ENCODE results near the gene TBL1XR1.

The TBL1XR1 gene

DNA sequence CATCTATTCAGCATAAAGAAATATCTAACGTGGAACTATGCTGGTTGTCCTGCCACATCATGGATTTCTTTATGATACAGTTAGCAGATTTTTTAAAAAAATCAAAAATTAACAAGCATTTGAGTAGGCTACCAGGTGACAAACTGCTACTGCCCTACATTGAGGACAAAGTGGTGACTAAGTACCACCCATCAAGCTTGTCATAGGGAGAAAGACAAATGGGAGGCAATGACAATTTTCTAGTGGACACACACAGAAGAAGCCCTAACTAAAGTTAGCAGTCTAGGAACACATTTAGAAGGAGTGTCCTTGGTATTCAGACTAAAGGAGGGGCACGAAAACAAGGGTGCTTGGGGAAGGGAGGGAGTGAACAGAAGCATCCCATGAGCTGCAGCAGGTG lies 131.2 kb downstream of the TBL1XR1 start:
- FAIRE-seq (no peak), DNase-seq (ENCODE audit: low spot score) (no peak)

DNA sequence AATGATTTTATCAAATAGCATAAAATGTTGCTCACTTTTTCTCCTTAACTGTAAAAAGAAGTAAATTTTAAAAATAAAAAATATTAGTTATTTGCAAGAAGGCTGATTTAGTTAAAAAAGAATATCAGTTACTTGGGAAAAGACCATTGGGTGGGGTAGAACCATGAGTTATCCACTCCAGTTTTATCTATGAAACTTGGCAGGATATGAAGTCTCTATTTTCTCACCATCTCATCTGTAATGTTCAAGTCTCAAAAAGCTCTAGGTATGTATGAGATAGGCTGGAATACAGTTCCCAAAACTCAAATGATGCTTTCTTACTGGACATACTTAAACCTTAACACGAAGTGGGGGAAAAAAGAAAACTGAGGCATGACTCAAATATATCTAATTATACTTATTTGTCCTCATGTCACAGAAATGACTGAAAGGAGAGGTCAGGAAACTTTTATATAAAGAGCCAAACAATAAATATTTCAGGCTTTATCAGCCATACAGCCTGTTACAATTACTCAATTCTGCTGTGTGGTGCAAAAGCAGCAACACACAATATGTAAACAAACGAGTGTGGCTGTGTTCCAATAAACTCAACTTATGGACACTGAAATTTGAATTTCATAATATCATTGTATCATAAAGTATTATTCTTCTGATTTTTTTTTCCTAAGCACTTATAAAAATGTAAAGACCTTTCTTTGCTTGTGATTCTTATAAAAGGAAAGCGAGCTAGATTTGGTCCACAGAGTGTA lies 131.8 kb downstream of the TBL1XR1 start:
- FAIRE-seq, result no peak
- DNase-seq (ENCODE audit: low spot score), result no peak

DNA sequence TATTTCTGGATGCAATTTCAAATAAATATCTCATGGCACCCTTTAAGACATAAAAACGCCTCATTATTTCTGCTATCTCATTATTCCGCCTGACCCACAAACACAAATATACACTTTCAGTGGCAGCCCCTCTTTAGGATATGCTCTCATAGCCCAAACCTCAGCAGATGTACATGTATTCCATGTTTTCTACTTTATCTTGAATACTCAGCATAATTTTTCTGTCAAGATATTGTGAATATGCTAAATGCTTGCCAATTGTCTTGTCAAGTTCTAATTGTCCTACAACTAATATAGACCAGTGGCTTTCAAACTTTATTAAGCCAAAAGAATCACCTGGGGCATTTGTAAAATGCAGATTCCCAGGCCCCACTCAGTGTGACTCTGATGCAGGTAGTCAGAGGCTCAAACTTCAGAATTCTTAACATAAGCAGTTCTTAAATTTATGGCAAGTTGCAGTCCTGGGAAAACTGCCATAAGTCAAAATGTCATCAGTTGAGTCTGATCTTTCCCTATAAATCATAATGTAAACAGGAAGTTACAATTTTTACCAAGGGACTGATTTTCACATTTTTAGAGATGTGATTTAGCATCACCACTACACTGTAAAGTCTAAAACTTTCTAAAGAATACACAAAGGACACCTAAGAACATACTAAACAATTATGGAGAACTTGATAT lies 135.1 kb downstream of the TBL1XR1 start:
- FAIRE-seq (no peak), DNase-seq (ENCODE audit: low spot score) (no peak)

DNA sequence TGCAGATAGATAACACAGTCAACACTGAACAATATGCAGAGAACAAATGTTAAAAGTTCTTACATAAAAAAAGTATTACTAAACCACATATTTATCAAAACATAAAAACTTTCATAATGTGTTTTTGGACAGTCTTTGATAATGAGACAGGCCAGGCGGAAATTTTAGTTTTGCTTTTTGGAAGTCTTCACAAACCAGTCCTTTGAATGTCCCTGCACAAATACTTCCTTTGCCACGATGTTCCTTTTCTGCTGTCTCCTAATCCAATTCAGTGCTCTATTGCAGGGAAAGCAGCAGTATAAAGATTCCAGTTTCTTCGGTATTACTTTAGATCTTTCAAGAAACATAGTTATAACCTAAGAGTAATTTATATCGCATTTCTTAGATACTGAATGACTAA lies 135.9 kb downstream of the TBL1XR1 start:
- FAIRE-seq, result no peak
- no peak for DNase-seq (ENCODE audit: low spot score)

DNA sequence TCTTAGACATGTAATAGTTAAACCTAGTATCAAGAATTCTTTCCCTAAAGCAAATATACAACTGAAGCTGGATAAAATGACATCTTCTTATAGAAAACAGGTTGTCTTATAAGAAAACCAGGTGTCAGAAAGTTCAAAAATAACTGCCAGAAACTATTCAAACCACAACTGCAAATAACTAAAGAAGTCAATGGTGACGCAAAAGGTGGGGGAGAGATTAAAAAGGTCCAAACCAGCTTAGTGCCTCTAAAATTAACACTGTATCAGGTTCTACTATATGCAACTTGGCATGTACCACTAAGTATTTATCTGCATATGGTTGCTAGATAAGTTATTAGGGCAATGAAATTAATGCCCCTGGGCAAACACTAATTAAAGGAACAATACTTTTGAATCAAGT lies 136.8 kb downstream of the TBL1XR1 start:
- DNase-seq (ENCODE audit: low spot score) (no peak), FAIRE-seq (no peak)

DNA sequence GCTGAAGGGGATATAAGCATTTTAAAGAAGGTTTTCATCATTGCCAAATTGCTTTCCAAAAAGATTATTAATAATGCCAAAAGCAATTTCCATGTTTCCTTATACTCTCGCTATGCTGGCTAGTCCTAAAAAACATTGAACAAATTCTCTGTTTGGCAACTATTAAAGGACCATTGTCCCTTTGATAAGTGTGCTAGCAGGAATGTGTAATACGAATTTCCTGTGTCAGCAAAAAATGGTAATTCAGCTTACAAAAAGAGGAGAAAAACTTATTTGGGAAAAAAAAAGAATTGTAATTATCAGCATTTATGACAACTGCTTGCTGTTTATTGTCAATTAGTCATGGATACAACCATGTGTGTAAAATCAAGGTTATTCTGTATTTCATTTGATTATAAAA lies 138.6 kb downstream of the TBL1XR1 start:
- FAIRE-seq, result no peak
- DNase-seq (ENCODE audit: low spot score), result no peak

DNA sequence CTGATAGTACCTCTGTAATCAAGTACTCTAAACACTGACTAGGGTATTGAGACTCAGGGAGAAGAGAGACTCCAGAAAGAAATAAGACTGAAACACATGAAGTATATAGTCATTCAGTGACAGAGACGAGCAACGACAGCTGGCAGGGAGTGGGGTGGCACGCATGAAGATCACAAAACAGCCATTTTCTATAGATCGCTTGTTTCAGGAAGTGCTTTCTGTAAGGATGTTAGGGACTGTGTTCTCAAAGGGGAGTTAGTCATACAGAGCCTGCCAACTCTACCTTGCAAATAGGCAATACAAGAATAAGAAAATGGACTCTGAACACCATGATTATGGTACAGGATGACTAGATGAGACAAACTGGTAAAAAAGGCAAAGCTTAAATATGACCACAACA lies 139.5 kb downstream of the TBL1XR1 start:
- FAIRE-seq (no peak), DNase-seq (ENCODE audit: low spot score) (no peak)

DNA sequence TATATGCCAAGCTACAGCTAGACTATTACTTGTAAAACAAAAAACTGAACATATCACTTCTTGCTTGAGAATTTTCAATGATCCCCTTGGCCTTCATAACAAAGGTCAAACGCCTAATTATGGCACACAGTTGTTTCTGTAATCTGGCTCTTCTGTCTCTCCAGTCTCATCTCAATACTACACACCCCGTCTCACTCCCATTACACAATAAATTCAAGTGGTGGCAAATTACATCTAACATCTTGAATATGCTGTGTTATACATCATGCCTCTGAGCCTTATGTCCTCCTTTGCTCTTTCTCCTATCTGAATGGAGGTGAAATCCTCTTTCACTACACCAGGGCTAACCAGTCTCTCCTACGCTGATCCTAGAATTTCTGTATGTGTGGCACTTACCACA lies 140.4 kb downstream of the TBL1XR1 start:
- no peak for FAIRE-seq
- no peak for DNase-seq (ENCODE audit: low spot score)

DNA sequence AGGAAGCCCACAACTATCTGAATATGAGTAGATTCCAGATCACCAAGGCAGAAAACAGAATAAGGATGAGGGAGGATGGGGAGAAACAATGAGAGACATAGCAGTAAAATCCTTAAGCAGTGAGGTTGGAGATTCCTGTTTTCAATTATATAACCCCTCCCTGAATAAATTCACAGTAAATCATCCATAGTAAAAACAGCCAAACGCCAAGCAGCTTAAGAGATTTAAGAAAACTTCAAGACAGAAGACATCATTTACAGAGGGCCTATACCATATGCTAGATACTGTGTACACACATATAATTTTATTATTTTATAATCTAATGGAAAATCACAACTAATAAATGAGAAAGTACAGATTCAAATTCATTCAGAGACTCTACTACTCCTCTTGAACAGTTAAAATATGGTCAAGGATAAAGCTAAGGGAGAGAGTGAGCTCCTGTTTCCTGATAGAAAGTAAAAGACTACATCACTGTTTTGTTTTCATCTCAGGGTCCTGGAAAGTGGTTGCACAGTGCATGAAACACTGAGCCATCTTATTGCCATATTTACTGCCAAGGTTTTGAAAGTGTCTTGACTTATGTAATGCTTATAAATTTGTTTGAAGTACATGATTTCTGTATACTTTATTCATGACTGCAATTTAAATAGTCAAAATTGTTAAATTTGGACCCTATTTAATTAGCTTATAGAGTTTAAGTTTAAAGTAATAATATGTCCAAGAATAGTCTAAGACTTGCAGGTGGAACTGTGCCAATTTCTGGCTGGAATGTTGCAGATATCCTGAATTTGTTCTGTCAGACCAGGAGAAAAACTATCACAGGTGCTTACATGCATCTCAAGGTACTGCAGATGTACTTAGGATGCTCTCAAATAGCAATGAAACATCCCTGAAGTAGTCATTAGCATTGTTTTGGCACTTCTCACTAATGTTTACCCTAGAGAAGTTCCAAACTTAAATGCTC lies 141.4 kb downstream of the TBL1XR1 start:
- FAIRE-seq, result no peak
- no peak for DNase-seq (ENCODE audit: low spot score)

DNA sequence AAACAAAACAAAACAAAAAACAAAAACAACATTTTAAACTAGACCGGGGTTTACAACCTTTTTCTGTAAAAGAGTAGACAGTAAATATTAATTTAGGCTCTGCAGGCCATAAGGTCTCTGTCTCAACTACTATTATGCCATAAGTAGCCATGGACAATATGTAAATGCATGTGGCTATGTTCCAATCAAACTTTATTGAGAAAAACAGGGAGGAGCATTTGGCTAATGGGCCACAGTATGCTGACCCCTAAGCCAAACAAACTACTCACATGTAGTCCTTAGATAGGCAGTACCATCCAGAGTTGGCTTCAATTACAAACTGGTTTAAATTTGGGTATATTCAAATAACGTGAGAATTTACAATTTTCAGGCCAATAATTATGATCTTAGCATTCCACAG lies 144.2 kb downstream of the TBL1XR1 start:
- DNase-seq (ENCODE audit: low spot score) (no peak), FAIRE-seq (no peak)

DNA sequence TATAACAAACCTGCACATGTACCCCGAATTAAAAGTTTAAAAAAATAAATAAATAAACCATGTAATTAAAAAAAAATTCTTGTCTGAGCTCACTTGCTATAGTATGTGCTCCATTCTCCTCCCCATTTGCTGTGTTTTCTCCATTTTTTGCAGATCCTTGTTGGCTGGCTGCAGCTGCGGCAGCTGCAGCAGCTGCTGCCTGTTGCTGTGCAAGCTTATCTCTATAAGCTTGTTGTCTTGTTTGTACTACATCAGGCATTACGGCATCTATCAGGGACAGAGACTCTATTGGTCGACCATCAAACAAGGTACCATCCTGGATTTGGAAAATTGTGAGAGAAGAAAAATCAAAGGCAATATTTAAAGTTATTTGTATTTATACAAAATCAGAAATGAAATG lies 145.9 kb downstream of the TBL1XR1 start:
- DNase-seq (ENCODE audit: low spot score) (no peak), FAIRE-seq (no peak)

DNA sequence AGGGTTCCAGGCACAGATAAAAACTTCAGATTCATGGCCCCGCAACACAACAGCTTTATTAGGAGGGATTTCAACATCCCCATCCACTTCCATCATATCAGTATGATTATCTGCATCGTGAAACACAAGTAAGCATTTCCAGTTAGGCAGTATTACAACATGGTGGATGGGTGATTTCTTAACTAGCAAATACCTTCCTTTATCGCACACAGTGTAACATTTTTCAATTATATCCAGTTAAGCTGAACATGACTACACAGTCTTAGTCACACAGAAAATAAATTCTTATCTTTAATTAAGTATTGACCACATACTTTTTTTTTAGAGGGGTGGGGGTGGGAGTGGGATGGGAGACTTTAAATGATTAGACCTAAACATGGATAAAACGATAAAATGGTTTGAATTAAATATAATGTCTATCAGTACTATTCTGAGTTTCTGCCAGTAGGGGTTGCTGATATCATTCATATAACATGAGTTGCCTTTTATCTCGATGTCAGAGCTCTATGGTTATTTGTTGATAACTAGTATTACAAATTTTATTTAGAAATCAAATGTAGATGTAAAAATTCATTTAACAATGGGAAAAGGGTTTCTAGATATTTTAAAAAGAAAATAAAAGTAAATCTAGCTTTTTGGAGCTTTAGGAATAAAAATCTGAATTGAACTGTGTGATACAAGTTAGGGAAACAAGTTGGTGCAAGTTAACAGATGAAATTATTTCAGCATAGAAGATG lies 146.6 kb downstream of the TBL1XR1 start:
- no peak for FAIRE-seq
- DNase-seq (ENCODE audit: low spot score), result peak; percentile 12

DNA sequence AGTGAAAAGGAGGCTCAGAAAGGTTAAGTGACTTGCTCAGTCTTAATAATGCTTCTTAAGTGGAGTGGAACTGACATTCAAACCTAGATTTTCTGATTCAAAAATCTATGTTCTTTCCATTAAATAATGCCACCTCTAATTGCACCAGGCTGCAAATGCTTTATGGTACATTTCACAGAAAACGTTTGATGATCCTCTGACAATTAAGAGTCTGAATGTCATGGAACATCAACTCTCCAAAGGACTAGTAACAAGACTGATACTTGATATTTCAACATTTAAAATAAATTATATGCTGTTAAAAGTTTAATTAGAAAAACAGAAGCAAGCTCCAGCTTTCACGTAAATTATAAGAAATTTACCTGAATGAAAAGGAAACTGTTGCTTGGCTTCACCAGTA lies 151.5 kb downstream of the TBL1XR1 start:
- FAIRE-seq (no peak), DNase-seq (ENCODE audit: low spot score) (no peak)

DNA sequence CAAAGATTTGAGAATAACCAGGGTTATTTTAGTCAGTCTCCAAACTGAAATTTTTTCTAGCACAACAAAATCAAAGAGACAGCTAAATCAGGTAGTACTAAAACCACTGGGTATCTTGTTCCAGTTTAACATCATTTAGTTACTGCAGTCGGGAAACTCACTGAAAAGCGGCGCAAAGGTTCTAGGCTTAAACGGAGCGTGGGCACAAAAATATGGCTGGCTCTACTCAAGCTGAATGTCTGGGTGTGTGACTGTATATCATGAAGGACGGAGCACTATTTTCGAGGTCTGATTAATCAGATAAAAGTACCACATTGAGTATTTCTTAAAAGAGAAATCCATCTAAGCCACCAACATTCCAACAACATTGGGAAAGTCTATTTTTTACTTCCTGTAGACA lies 152.1 kb downstream of the TBL1XR1 start:
- no peak for FAIRE-seq

DNA sequence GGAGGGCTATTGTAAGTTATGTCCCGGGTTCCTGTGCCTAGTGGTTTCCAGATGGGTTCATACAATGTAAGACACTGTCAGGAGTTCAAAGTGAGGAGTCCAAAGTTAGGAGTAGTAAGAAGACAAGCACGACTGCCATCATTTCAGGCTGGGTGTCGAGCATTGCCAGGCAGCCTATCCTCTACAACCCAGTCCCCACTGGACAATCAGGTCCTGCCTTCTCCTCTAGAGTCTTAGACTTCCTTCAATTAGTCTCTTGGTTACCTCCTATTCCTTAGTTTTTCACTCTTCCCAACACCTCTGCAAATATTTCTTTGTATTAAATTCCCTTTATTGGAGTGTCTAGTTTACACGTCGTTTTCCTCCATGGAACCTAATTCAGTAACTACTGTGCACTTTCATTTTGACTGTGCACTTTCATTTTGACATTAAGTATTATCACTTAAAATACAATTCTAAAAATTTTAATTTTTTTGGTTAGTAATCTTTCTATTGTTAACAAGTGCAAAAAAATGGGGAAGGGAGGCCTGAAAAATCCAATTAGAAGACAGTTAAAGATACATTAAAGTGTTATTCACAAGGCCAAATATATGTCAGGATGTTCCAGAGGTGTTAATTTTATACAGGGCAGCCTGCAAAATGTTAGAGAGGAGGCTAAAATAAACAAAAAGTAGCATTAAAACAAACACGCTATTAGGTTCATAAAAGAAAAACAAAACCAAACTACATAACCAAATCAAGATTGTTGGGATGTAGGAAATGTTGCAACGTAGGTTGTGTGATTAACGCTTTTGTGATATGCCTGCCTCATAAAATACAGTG lies 155.3 kb downstream of the TBL1XR1 start:
- DNase-seq (ENCODE audit: low spot score), result no peak
- no peak for FAIRE-seq

More for the DNA sequence above, 152.1 kb downstream of the TBL1XR1 start:
- DNase-seq (ENCODE audit: low spot score), result no peak

DNA sequence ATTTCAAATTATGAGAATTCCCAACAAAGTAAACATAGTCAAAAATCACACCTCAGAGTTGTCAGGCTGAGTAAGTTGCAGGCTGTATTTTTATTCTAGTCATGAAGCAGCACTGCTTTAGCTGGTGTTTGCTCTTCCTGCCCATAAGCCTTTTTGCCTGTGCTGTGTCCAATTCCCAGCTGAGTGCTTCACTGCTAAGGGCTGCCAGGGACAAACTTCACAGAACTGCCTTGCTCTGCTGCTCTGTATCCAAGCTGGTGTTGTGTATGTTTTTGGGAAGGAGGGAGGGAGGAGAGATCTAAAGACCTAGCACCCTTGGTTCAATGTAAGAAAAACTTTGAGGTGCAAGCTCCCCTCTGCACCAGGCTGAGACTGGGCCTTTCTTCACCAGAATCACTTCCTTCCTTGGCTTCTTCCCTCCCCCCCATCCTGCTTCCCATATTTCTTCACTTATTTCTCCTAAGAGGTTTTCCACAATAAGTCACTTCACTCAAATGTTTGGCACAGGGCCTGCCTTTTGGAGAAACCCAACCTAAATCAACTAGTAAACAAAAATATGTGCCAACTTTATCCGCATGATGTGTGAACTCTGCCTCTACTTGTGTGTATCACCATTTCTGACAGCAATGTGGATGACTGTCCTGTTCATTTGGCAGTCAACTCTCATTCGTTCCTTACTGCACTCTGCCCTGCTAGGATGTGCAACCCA lies 156.1 kb downstream of the TBL1XR1 start:
- FAIRE-seq, result no peak
- no peak for DNase-seq (ENCODE audit: low spot score)

DNA sequence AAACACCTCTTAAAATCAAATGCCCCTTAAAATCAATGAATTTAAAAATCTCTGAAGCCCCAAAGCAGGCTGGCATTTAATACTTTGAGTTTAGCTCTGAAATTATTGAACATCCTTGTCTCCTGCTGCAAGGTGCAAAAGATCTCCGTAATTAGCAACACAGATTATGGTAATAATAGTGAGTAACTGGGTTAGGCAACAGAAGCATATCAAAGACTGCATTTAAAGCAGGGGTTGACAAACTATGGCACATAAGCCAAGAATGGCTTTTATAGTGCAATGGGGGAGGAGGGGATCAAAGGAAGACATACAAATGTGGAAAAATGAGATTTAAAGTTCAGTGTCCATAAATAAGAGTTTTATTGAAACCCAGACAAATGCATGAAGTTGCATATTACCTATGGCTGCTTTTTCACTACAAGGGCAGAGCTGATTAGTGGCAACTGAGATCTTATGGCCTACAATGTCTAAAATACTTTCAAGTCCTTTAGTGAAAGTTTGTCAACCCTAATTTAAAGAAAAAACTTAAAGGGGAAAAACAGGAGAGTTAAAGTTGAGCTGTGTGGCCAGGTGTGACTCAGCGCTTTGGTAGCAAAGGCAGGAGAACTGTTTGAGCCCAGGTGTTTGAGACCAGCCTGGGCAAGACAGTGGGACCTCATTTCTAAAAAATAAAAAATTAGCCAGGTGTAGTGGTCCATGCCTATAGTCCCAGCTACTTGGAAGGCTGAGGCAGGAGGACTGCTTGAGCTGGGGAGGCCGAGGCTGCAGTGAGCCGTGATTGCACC lies 157.6 kb downstream of the TBL1XR1 start:
- no peak for FAIRE-seq
- no peak for DNase-seq (ENCODE audit: low spot score)

DNA sequence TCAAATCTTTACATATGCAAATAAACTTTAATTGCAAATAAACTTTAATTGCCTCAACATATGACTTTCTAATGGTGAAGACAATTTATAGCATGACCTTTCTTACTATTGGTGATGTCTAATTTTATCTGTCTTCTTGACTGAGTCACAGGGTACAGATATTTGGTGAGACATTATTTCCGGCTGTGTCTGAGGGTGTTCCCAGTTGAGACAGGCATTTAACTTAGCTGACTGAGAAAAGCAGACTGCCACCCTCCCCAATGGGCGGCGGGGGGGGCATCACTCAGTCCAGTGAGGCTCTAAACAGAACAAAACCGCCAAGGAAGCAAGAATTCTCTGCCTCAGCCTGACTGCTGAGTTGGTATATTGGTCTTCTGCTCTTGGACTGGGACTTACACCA lies 160.0 kb downstream of the TBL1XR1 start:
- FAIRE-seq (no peak), DNase-seq (ENCODE audit: low spot score) (no peak)

DNA sequence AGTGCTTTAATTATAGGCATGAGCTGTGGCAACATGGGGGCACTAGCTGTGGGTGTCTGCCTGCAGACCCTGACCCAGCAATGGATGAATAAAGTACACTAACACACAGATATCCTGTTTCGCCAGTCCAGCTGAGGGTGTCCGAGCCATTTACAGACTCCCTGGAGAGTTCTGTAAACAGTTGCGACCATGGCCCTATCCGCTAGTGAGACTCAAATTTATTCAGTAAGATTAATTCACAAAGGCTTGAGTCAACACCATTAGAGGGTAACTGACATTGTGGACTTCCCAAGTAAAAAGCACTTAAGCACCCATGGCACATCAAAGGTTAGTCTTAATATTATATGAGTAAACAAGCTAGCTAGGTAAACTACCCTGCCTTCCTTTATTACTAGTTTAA lies 161.6 kb downstream of the TBL1XR1 start:
- FAIRE-seq (no peak), DNase-seq (ENCODE audit: low spot score) (no peak)

All from urothelium cell line (cell line).